Caco-2 (cell line): ENCODE measurements around the gene STX8. TPM values are rescaled to one million over a fixed set of nuclear protein-coding genes. Genes with fewer than 3 reads are reported as not detected.

ENCODE experiments used
- BruUV-seq: library from RNA; stranded (reverse); fragments of 400-500 nt; replicated peaks from 2 replicates; lab custom pipeline; 2021; lab: Mats Ljungman, UMichigan
- CTCF ChIA-PET: fragments of 300-600 bp; sonication (Branson Sonifier 250); formaldehyde crosslinking; loops from one replicate; lab custom pipeline; 2022; ENCODE audit warnings: antibody characterized with exemption; lab: Charles Lee
- POLR2A ChIA-PET: fragments of 300-600 bp; sonication (Branson Sonifier 250); formaldehyde crosslinking; loops from one replicate; lab custom pipeline; 2022; ENCODE audit warnings: antibody characterized with exemption; lab: Charles Lee
- DNase-seq, 2 experiments: peaks; one replicate each; pipeline versions ENCODE4 v3.0.0 to v3.0.0-alpha.2; 2020 to 2022
- H3K27me3 ChIP-seq: replicated peaks from 2 replicates; pipeline ENCODE4 v1.6.0; 2011; ENCODE audit warnings: low read length; ENCODE audit not compliant: control insufficient read depth, insufficient read depth
- H3K36me3 ChIP-seq: 2 replicates; pipeline ENCODE4 v1.5.1; 2011; ENCODE audit warnings: low read length; ENCODE audit not compliant: control insufficient read depth, insufficient read depth
- H3K4me1 ChIP-seq: fragments of 250-450 bp; sonication (Bioruptor Pico); 2 replicates; pipeline ENCODE4 v1.5.1; 2020; ENCODE audit warnings: mild to moderate bottlenecking
- H3K4me3 ChIP-seq: 2 replicates; pipeline ENCODE4 v1.5.1; 2011; ENCODE audit warnings: low read depth, mild to moderate bottlenecking, control low read depth, low read length
- H3K9me3 ChIP-seq: fragments of 250-450 bp; sonication (Bioruptor Pico); 2 replicates; pipeline ENCODE4 v1.5.1; 2020; ENCODE audit warnings: mild to moderate bottlenecking, moderate library complexity
- H3K27ac Mint-ChIP-seq: one replicate; pipeline ENCODE4 v1.8.0; 2022; ENCODE audit warnings: mixed read lengths; ENCODE audit not compliant: unreplicated experiment
- H3K27me3 Mint-ChIP-seq: one replicate; pipeline ENCODE4 v1.8.0; 2022; ENCODE audit warnings: mixed read lengths; ENCODE audit not compliant: insufficient read depth, unreplicated experiment
- H3K36me3 Mint-ChIP-seq: one replicate; pipeline ENCODE4 v1.8.0; 2022; ENCODE audit warnings: mild to moderate bottlenecking, mixed read lengths; ENCODE audit not compliant: insufficient read depth, unreplicated experiment
- H3K4me1 Mint-ChIP-seq: one replicate; pipeline ENCODE4 v1.8.0; 2022; ENCODE audit warnings: low read depth, mixed read lengths; ENCODE audit not compliant: unreplicated experiment
- H3K4me3 Mint-ChIP-seq: one replicate; pipeline ENCODE4 v1.8.0; 2022; ENCODE audit warnings: mild to moderate bottlenecking, moderate library complexity, mixed read lengths; ENCODE audit not compliant: unreplicated experiment
- H3K9me3 Mint-ChIP-seq: one replicate; pipeline ENCODE4 v1.8.0; 2022; ENCODE audit warnings: mixed read lengths; ENCODE audit not compliant: unreplicated experiment
- intact Hi-C: fragments of 100-400 bp; cut with micrococcal nuclease; formaldehyde crosslinking; loops from one replicate; pipeline ENCODE4 v1.10.0; 2022; ENCODE audit not compliant: unreplicated experiment
- total RNA-seq: library from RNA; stranded (reverse); gene quantifications from 2 replicates; pipeline ENCODE4 v1.2.3, GENCODE V29; 2022
- TF ChIP-seq, protein P1 (sequence below), 2 experiments: fragments of 200-600 bp in 1 of 2; IDR thresholded peaks; 1 replicate in 1 of 2; 2 replicates in 1 of 2; pipeline versions ENCODE4 v1.5.1 to v1.8.0; 2011 to 2022; ENCODE audit warnings: antibody characterized with exemption in 1 of 2, control low read depth in 1 of 2, inconsistent platforms in 1 of 2, low read depth in 1 of 2, low read length in 1 of 2, mild to moderate bottlenecking in 1 of 2, moderate library complexity in 1 of 2; ENCODE audit not compliant: insufficient read depth in 1 of 2, severe bottlenecking in 1 of 2, unreplicated experiment in 1 of 2

Gene STX8
- total RNA-seq, 1 experiment from 2014 or later, result 22.6 TPM

DNA sequence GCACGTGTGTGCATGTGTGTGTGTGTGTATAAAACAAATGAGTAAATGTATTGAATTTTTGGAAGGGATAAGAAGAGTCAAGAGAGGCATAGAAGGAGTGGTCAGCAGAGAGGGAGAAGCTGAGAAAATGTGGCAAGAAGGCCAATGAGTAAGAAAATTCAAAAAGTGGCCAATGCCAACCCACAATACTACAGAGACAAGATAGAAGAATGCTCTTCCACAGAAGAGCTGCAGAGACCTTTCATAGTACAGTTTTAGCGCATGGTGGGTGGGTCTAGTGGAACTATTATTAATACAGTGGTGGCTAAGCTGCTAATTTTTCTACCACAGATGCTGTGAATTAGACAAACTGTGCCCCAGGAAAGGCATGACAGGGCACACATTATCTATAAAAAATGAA is 320.8 kb downstream of the STX8 start:
- Histone ChIP-seq H3K4me1 (no peaks in the 10 kb centered on the region), H3K27me3 (no peaks in the 10 kb centered on the region), H3K4me3 (no peak overlapping the region), H3K36me3 (no peaks in the 10 kb centered on the region), H3K9me3 (no peaks in the 10 kb centered on the region)
- POLR2A ChIA-PET, result no interaction called here
- CTCF ChIA-PET, result no interaction called here
- Mint-ChIP-seq H3K27ac (no peak overlapping the region), H3K4me3 (no peak overlapping the region), H3K27me3 (no peaks in the 10 kb centered on the region), H3K4me1 (peaks cover 15% of the 10 kb centered on the region), H3K9me3 (no peaks in the 10 kb centered on the region), H3K36me3 (no peaks in the 10 kb centered on the region)
- intact Hi-C loops, result no loop called here
- BruUV-seq, result no TSS peak
- DNase-seq, result no peak
- TF ChIP-seq, protein P1, sequence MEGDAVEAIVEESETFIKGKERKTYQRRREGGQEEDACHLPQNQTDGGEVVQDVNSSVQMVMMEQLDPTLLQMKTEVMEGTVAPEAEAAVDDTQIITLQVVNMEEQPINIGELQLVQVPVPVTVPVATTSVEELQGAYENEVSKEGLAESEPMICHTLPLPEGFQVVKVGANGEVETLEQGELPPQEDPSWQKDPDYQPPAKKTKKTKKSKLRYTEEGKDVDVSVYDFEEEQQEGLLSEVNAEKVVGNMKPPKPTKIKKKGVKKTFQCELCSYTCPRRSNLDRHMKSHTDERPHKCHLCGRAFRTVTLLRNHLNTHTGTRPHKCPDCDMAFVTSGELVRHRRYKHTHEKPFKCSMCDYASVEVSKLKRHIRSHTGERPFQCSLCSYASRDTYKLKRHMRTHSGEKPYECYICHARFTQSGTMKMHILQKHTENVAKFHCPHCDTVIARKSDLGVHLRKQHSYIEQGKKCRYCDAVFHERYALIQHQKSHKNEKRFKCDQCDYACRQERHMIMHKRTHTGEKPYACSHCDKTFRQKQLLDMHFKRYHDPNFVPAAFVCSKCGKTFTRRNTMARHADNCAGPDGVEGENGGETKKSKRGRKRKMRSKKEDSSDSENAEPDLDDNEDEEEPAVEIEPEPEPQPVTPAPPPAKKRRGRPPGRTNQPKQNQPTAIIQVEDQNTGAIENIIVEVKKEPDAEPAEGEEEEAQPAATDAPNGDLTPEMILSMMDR (IDR thresholded peaks at IDR 0.05; ENCODE audit: insufficient read depth in 1 of 2, low read depth in 1 of 2, low read length in 1 of 2, severe bottlenecking in 1 of 2, unreplicated experiment in 1 of 2), result no peak

DNA sequence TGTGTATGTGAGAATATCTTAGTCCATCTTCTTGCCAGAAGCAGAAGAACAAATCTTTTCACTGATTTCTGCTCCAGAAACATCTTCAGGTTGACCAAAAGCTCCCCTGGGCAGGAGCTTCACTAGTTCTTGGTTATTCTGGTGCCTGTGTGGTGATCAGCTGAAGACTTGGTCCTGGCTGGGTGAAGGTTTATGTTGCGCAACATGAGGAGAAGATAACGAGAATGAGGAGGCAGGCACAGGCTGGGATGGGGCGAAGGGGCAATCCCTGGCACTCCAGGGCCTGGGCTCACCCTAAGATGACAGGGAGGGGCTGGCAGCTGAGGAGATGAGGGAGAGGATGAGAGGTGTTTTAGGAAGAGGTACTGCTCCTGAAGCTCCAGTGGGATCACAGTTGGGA is 322.3 kb downstream of the STX8 start:
- Mint-ChIP-seq H3K9me3 (no peaks in the 10 kb centered on the region), H3K36me3 (no peaks in the 10 kb centered on the region), H3K27me3 (no peaks in the 10 kb centered on the region), H3K4me3 (no peak overlapping the region), H3K4me1 (peaks cover 6% of the 10 kb centered on the region), H3K27ac (no peak overlapping the region)
- no TSS peak for BruUV-seq
- DNase-seq, result no peak
- no peaks in the 10 kb centered on the region for H3K27me3 ChIP-seq
- H3K36me3 ChIP-seq, result no peaks in the 10 kb centered on the region
- H3K4me1 ChIP-seq, result no peaks in the 10 kb centered on the region
- H3K9me3 ChIP-seq, result no peaks in the 10 kb centered on the region
- CTCF ChIA-PET, result no interaction called here
- no peak overlapping the region for H3K4me3 ChIP-seq
- POLR2A ChIA-PET, result no interaction called here
- intact Hi-C loops, result no loop called here
- TF ChIP-seq, protein P1 (IDR thresholded peaks at IDR 0.05; ENCODE audit: insufficient read depth in 1 of 2, low read depth in 1 of 2, low read length in 1 of 2, severe bottlenecking in 1 of 2, unreplicated experiment in 1 of 2), result no peak

DNA sequence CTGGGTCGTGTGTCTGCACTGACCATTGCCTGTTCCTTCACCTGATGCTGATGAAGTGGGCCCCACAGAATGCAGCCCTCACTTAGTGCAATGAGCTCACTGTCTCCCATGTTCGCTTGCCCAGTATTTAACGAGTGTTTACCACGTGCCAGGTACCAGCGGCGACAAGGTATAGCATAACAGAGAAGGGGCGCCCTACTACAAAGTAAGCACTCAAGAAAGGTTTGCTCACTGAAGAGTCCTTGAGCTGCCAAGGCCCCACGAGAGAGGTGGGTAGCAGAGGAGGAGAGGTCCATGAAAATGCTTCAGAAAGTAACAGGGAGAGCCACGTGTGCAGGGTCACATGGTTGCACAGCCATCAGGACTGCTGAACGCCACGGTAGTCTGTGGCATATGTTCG is 324.3 kb downstream of the STX8 start:
- BruUV-seq, result no TSS peak
- ChIA-PET POLR2A (no interaction called here), CTCF (no interaction called here)
- H3K36me3 ChIP-seq, result no peaks in the 10 kb centered on the region
- no peaks in the 10 kb centered on the region for H3K27me3 Mint-ChIP-seq
- H3K36me3 Mint-ChIP-seq, result no peaks in the 10 kb centered on the region
- H3K4me3 ChIP-seq, result no peak overlapping the region
- no peaks in the 10 kb centered on the region for H3K27me3 ChIP-seq
- no peaks in the 10 kb centered on the region for H3K9me3 Mint-ChIP-seq
- no peak overlapping the region for H3K4me3 Mint-ChIP-seq
- no peaks in the 10 kb centered on the region for H3K4me1 ChIP-seq
- peaks cover 6% of the 10 kb centered on the region for H3K4me1 Mint-ChIP-seq
- no peak overlapping the region for H3K27ac Mint-ChIP-seq
- intact Hi-C loops, result no loop called here
- no peak for DNase-seq
- TF ChIP-seq, protein P1 (IDR thresholded peaks at IDR 0.05; ENCODE audit: insufficient read depth in 1 of 2, low read depth in 1 of 2, low read length in 1 of 2, severe bottlenecking in 1 of 2, unreplicated experiment in 1 of 2), result no peak
- no peaks in the 10 kb centered on the region for H3K9me3 ChIP-seq
